A549 (cell line): ENCODE data around the gene SPATS2. TPM values are rescaled to one million over a fixed set of nuclear protein-coding genes. Genes with fewer than 3 reads are reported as not detected.

Source experiments
- ATAC-seq, 2 experiments: fragments of 200-7000 bp in 1 of 2; fragments of >200 bp in 1 of 2; cut with Nextera tagmentation in 1 of 2; cut with Tn5 transposase in 1 of 2; 3 replicates each; pipeline versions ENCODE4 v1.8.0 to v1.9.1; 2018 to 2020; ENCODE audit warnings: mild to moderate bottlenecking in 1 of 2, moderate library complexity in 1 of 2
- CTCF ChIA-PET: fragments of 300-600 bp; sonication (Branson Sonifier 250); formaldehyde crosslinking; extraction: SDS; loops from one replicate; lab custom pipeline; 2021; ENCODE audit warnings: antibody characterized with exemption, inconsistent platforms; lab: Yijun Ruan, JAX
- POLR2A ChIA-PET: fragments of 350-600 bp; formaldehyde crosslinking; extraction: SDS; loops from one replicate; lab custom pipeline; 2021; ENCODE audit warnings: antibody characterized with exemption, inconsistent platforms; lab: Yijun Ruan, JAX
- DNase-seq, 2 experiments: peaks; one replicate each; pipeline versions ENCODE4 v3.0.0 to v3.0.0-alpha.2; 2011 to 2016; ENCODE audit warnings: low read depth in 1 of 2, low spot score in 1 of 2
- FAIRE-seq: peaks from 2 replicates; lab custom pipeline; 2011; peaks lifted over from hg19 to GRCh38; lab: Jason Lieb, UNC
- H3K27ac ChIP-seq, 2 experiments: fragments of >200 bp; sonication (Bioruptor Twin); formaldehyde crosslinking; 3 replicates each; pipeline ENCODE4 v1.5.1; 2016 to 2017
- H3K4me1 ChIP-seq: fragments of >200 bp; sonication (Bioruptor Twin); formaldehyde crosslinking; 3 replicates; pipeline ENCODE4 v1.6.1; 2016
- H3K4me2 ChIP-seq: fragments of >200 bp; sonication (Bioruptor Twin); formaldehyde crosslinking; 3 replicates; pipeline ENCODE4 v1.6.1; 2016
- H3K4me3 ChIP-seq: fragments of >200 bp; sonication (Bioruptor Twin); formaldehyde crosslinking; 3 replicates; pipeline ENCODE4 v1.5.1; 2016
- H3K9me3 ChIP-seq: fragments of >200 bp; sonication (Bioruptor Twin); formaldehyde crosslinking; 3 replicates; pipeline ENCODE4 v1.6.1; 2016
- BHLHE40 ChIP-seq: IDR thresholded peaks from 2 replicates; pipeline ENCODE4 v1.6.1; 2012; ENCODE audit warnings: low read depth, low read length, inconsistent platforms
- CBX8 ChIP-seq: fragments of 200-600 bp; sonication (generic); IDR thresholded peaks from 2 replicates; pipeline ENCODE4 v1.6.1; 2016
- E2F6 ChIP-seq: IDR thresholded peaks from 2 replicates; pipeline ENCODE4 v1.6.1; 2012; ENCODE audit warnings: low read depth, borderline replicate concordance
- EHMT2 ChIP-seq: fragments of 200-600 bp; sonication (generic); IDR thresholded peaks from 2 replicates; pipeline ENCODE4 v1.6.1; 2016; ENCODE audit warnings: antibody characterized with exemption, low read depth, mild to moderate bottlenecking, moderate library complexity
- ELK1 ChIP-seq: fragments of 150-350 bp; IDR thresholded peaks from 2 replicates; pipeline ENCODE4 v1.6.1; 2014; ENCODE audit warnings: low read depth, mild to moderate bottlenecking, low read length
- EP300 ChIP-seq, 2 experiments: fragments of >200 bp; sonication (Bioruptor Twin); formaldehyde crosslinking; IDR thresholded peaks; 2 replicates in 1 of 2; 3 replicates in 1 of 2; pipeline ENCODE4 v1.6.1; 2016 to 2017
- FOSB ChIP-seq: fragments of 250-450 bp; sonication (Bioruptor Pico); IDR thresholded peaks from 2 replicates; pipeline ENCODE4 v1.5.0; 2020; ENCODE audit warnings: mild to moderate bottlenecking, moderate library complexity
- HDAC2 ChIP-seq: fragments of 200-600 bp; sonication (generic); IDR thresholded peaks from 2 replicates; pipeline ENCODE4 v1.6.1; 2016
- HMGXB4 ChIP-seq: fragments of 250-450 bp; sonication (Bioruptor Pico); IDR thresholded peaks from 2 replicates; pipeline ENCODE4 v1.5.0; 2021; ENCODE audit warnings: mild to moderate bottlenecking, moderate library complexity, borderline replicate concordance
- HOXA7 ChIP-seq: fragments of 250-450 bp; sonication (Bioruptor Pico); IDR thresholded peaks from 2 replicates; pipeline ENCODE4 v1.5.0; 2020; ENCODE audit warnings: mild to moderate bottlenecking, moderate library complexity
- HOXB13 ChIP-seq: fragments of 250-450 bp; sonication (Bioruptor Pico); IDR thresholded peaks from 2 replicates; pipeline ENCODE4 v1.5.0; 2020; ENCODE audit warnings: low read depth, mild to moderate bottlenecking, moderate library complexity
- HOXB5 ChIP-seq: fragments of 250-450 bp; sonication (Bioruptor Pico); IDR thresholded peaks from 2 replicates; pipeline ENCODE4 v1.5.0; 2020; ENCODE audit warnings: mild to moderate bottlenecking, moderate library complexity
- MAX ChIP-seq: IDR thresholded peaks from 2 replicates; pipeline ENCODE4 v1.6.1; 2012
- MYC ChIP-seq: IDR thresholded peaks from 2 replicates; pipeline ENCODE4 v1.6.1; 2012; ENCODE audit warnings: mild to moderate bottlenecking, inconsistent platforms, low read length, improper control_type of control experiment, borderline replicate concordance
- NFE2L2 ChIP-seq: fragments of 150-350 bp; conservative IDR thresholded peaks from 2 replicates; pipeline ENCODE4 v1.6.1; 2014; ENCODE audit warnings: low read length
- PBX3 ChIP-seq: IDR thresholded peaks from 2 replicates; pipeline ENCODE4 v1.6.1; 2012
- USF2 ChIP-seq: fragments of 450-650 bp; IDR thresholded peaks from 2 replicates; pipeline ENCODE4 v1.6.1; 2014; ENCODE audit warnings: antibody characterized with exemption
- ZC3H11A ChIP-seq: fragments of 450-650 bp; IDR thresholded peaks from 2 replicates; pipeline ENCODE4 v1.6.1; 2014; ENCODE audit warnings: antibody characterized with exemption, mild to moderate bottlenecking
- ZFP36 ChIP-seq: fragments of 450-650 bp; IDR thresholded peaks from 2 replicates; pipeline ENCODE4 v1.6.1; 2014; ENCODE audit warnings: borderline replicate concordance; ENCODE audit not compliant: partially characterized antibody
- WGBS: methylation state at CpG from one replicate; pipeline ENCODE4 v1.1.6; 2017; ENCODE audit errors: missing lambda C conversion rate; 5-methylcytosine and 5-hydroxymethylcytosine counted together
- polyA plus RNA-seq, 4 experiments: library from polyadenylated mRNA; depleted of rRNA in 3 of 4; stranded (reverse); fragments of >200 nt; fragmentation: RNase III in 1 of 4; extraction: RNeasy Plus Mini Kit Qiagen cat#74134 plus additional on column Dnase treatment in 1 of 4; gene quantifications; 2 replicates in 3 of 4; 3 replicates in 1 of 4; pipeline ENCODE4 v1.2.3, GENCODE V29; 2011 to 2017

Gene SPATS2
- polyA plus RNA-seq, 2 of the 4 experiments (the other 2 are of a cell fraction) = 37.7 to 154 TPM

- TF ChIP-seq HOXB13 = no peak
- TF ChIP-seq EHMT2 = no peak
- no peak for TF ChIP-seq NFE2L2
- TF ChIP-seq, all 56 proteins: peak for 0
- POLR2A ChIA-PET = no interaction called here
- DNase-seq (no peak), FAIRE-seq (no peak), ATAC-seq (peak in 1 of 2 experiments; percentile 44; a peak in 3 of 6 replicates)
- WGBS = 88% methylated on average over 2 of the region's 2 CpGs
- Histone ChIP-seq H3K4me3 (no peak overlapping the region), H3K4me2 (no peak overlapping the region), H3K27ac (no peak overlapping the region), H3K4me1 (0 out of 3 replicates have a peak, but pooled peaks cover 4% of the 10 kb centered on the region), H3K9me3 (no peaks in the 10 kb centered on the region)
- CTCF ChIA-PET = interaction anchor here (0.6 to 1.7 kb wide), 3 partner anchors 14 to 96 kb away, joined by 3 to 5 read pairs (median 4); partner anchors contain the start of gene SPATS2
Observed at GRCh38 chr12:49456131-49456679, 88.9 kb downstream of the SPATS2 start.

GRCh38 chr12:49458816-49459215 lies 91.6 kb downstream of the SPATS2 start:
- POLR2A ChIA-PET = interaction anchor here (0.6 kb wide), 1 partner anchor 109 kb away, joined by 4 read pairs; no protein-coding TSS in a partner anchor
- Histone ChIP-seq H3K4me1 (0 out of 3 replicates have a peak, but pooled peaks cover 4% of the 10 kb centered on the region), H3K9me3 (no peaks in the 10 kb centered on the region), H3K4me3 (no peak overlapping the region)
- 95% methylated on average over 3 of the region's 3 CpGs for WGBS
- ATAC-seq = no peak
- CTCF ChIA-PET = interaction anchor here (1.1 kb wide), 2 partner anchors 9 to 28 kb away, joined by 3 to 4 read pairs; no protein-coding TSS in a partner anchor
- no peak for FAIRE-seq
- TF ChIP-seq E2F6 (no peak), CBX8 (no peak), FOSB (CRISPR knock-in tag) (no peak), EP300 (IDR thresholded peaks at IDR 0.05) (no peak), HDAC2 (no peak), MYC (no peak), EHMT2 (no peak), PBX3 (no peak), HOXB13 (no peak), HOXA7 (CRISPR knock-in tag) (no peak), HOXB5 (no peak), ELK1 (no peak)
- TF ChIP-seq, all 56 proteins: peak for 0
- H3K27ac ChIP-seq = no peak overlapping the region
- DNase-seq = no peak
- H3K4me2 ChIP-seq = no peak overlapping the region

GRCh38 chr12:49461221-49461620 lies 94.0 kb downstream of the SPATS2 start:
- 46% methylated on average over 1 of the region's 1 CpG for WGBS
- no peak for ATAC-seq
- FAIRE-seq = no peak
- Histone ChIP-seq H3K4me3 (no peak overlapping the region), H3K4me2 (no peak overlapping the region), H3K27ac (no peak overlapping the region)
- POLR2A ChIA-PET = interaction anchor here (1.0 kb wide), 1 partner anchor 94 kb away, joined by 3 read pairs; the partner anchor contains the start of gene SPATS2
- TF ChIP-seq BHLHE40 = no peak
- TF ChIP-seq, all 56 proteins: peak for 0
- no peak for DNase-seq
- no peaks in the 10 kb centered on the region for H3K4me1 ChIP-seq
- H3K9me3 ChIP-seq = no peaks in the 10 kb centered on the region
- CTCF ChIA-PET = interaction anchor here (1.2 to 2.8 kb wide), 5 partner anchors 30 to 104 kb away, joined by 3 to 9 read pairs (median 3); partner anchors contain the start of gene SPATS2

- Histone ChIP-seq H3K4me2 (no peak overlapping the region), H3K9me3 (no peaks in the 10 kb centered on the region), H3K27ac (peak overlapping the region in 1 of 2 experiments; percentile 54; a peak in 2 of 6 replicates), H3K4me1 (no peaks in the 10 kb centered on the region), H3K4me3 (no peak overlapping the region)
- peak in 1 of 2 experiments; percentile 34; a peak in 2 of 6 replicates for ATAC-seq
- no peak for DNase-seq
- FAIRE-seq = no peak
- POLR2A ChIA-PET = interaction anchor here (0.6 kb wide), 1 partner anchor 469 kb away, joined by 9 read pairs; no protein-coding TSS in a partner anchor
- WGBS = 78% methylated on average over 11 of the region's 11 CpGs
- CTCF ChIA-PET = interaction anchor here (0.6 to 2.8 kb wide), 7 partner anchors 20 to 173 kb away, joined by 3 to 9 read pairs (median 5); no protein-coding TSS in a partner anchor
- TF ChIP-seq ELK1 (no peak), USF2 (no peak), ZFP36 (no peak), NFE2L2 (no peak), MAX (no peak), HDAC2 (no peak), ZC3H11A (no peak), FOSB (CRISPR knock-in tag) (no peak), HMGXB4 (CRISPR knock-in tag) (no peak)
Observed at GRCh38 chr12:49462083-49462744, 95.0 kb downstream of the SPATS2 start.
